Psoas muscle (tissue), 8 donors: Measurements from ENCODE around the gene SLCO3A1. TPM values are rescaled to one million over a fixed set of nuclear protein-coding genes. Genes with fewer than 3 reads are reported as not detected.
A peak's percentile ranks its signal among the peaks of the same experiment; 100 is the strongest.

Experiments used
- ATAC-seq, 4 donors: fragments of 200-7000 bp; cut with Tn5 transposase; one replicate each; pipeline ENCODE4 v1.9.1; 2020; ENCODE audit warnings: moderate library complexity in 3 of 4, mild to moderate bottlenecking in 2 of 4
- DNase-seq, 2 donors: peaks; one replicate each; pipeline ENCODE4 v3.0.0-alpha.2; 2020
- H3K27ac ChIP-seq: fragments of 200-600 bp; one replicate; pipeline ENCODE4 v1.8.0; 2022
- H3K27me3 ChIP-seq, 3 donors: fragments of 200-600 bp in 1 of 3; one replicate each; pipeline versions ENCODE4 v1.6.1 to v1.8.0; 2013 to 2022; ENCODE audit warnings: low read length in 2 of 3, mild to moderate bottlenecking in 2 of 3, moderate library complexity in 1 of 3; ENCODE audit not compliant: insufficient read depth in 3 of 3
- H3K36me3 ChIP-seq, 2 donors: fragments of 200-600 bp in 1 of 2; one replicate each; pipeline versions ENCODE4 v1.6.1 to v1.8.0; 2013 to 2022; ENCODE audit warnings: low read depth in 1 of 2, mild to moderate bottlenecking in 1 of 2, moderate library complexity in 1 of 2; ENCODE audit not compliant: insufficient read depth in 1 of 2
- H3K4me1 ChIP-seq: fragments of 200-600 bp; one replicate; pipeline ENCODE4 v1.8.0; 2022
- H3K4me3 ChIP-seq: fragments of 200-600 bp; one replicate; pipeline ENCODE4 v1.8.0; 2022; ENCODE audit warnings: mild to moderate bottlenecking
- H3K9me3 ChIP-seq: fragments of 200-600 bp; one replicate; pipeline ENCODE4 v1.8.0; 2022
- WGBS, 3 donors: extraction: QIAGEN DNeasy Blood & Tissue Kit; methylation state at CpG; one replicate each; pipeline versions ENCODE4 v1.1.6 to v1.1.7; 2013; 5-methylcytosine and 5-hydroxymethylcytosine counted together
- intact Hi-C, 2 donors: fragments of 100-400 bp; cut with DNase I; formaldehyde crosslinking; loops; one replicate each; pipeline versions ENCODE4 v1.11.0 to v1.14.2; 2022
- polyA plus RNA-seq, 3 donors: library from polyadenylated mRNA; stranded (reverse); fragments of 200-250 nt; gene quantifications; one replicate each; pipeline ENCODE4 v1.2.3, GENCODE V29; 2013
- total RNA-seq, 4 donors: library from RNA; stranded (reverse); fragmentation: NEBNext Ultra II Directional in 2 of 4; extraction: Animal tissue kit (Norgen Biotek cat#: 25700) in 2 of 4; gene quantifications; one replicate each; pipeline versions ENCODE4 v1.2.1 to v1.2.4, GENCODE V29; 2021 to 2023
- TF ChIP-seq, protein P1 (sequence below): fragments of 200-600 bp; IDR thresholded peaks from one replicate; pipeline ENCODE4 v1.8.0; 2022; ENCODE audit warnings: antibody characterized with exemption
- donor health status: healthy with polysubstance abuse.
- donor health status: DM: no; HTN: no; CAD: no; lungs with moderate emphysema.
- donor health status: Bipolar disorder and iron deficiency.
- donor health status: healthy.
- donor health status: DM: yes; HTN: yes; CAD: no.
- donor health status: DM: no; HTN: no; CAD: no.
- donor health status: DM: no; HTN: no; CAD: no.
- donor health status: DM: yes; HTN: yes; CAD: no.

SLCO3A1 gene
- total and polyA plus RNA-seq, 7 donors, result 3.5 to 10.3 (median 9.4) TPM

DNA sequence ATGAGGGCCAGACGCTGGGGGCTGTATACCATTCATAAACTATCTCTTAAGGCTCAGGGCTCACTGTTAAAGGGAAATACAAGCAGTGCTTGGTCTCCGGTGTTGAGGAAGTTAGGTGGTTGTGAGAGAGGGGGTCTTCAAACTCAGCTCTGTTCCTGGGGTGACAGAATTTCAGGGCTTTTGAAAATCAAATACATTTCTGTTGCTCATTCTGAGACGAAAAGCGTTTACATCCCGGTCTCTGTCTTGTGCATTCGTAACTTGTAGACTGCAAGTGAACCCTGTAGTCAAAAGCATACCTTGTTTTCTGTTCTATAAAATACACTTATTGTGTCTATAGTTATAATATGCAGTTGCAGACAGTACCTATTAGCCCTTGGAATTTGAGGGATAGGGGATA, 1.7 kb downstream of the SLCO3A1 start:
- TF ChIP-seq, protein P1, sequence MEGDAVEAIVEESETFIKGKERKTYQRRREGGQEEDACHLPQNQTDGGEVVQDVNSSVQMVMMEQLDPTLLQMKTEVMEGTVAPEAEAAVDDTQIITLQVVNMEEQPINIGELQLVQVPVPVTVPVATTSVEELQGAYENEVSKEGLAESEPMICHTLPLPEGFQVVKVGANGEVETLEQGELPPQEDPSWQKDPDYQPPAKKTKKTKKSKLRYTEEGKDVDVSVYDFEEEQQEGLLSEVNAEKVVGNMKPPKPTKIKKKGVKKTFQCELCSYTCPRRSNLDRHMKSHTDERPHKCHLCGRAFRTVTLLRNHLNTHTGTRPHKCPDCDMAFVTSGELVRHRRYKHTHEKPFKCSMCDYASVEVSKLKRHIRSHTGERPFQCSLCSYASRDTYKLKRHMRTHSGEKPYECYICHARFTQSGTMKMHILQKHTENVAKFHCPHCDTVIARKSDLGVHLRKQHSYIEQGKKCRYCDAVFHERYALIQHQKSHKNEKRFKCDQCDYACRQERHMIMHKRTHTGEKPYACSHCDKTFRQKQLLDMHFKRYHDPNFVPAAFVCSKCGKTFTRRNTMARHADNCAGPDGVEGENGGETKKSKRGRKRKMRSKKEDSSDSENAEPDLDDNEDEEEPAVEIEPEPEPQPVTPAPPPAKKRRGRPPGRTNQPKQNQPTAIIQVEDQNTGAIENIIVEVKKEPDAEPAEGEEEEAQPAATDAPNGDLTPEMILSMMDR, result no peak
- H3K9me3 ChIP-seq, result no peaks in the 10 kb centered on the region
- peaks cover 10% of the 10 kb centered on the region for H3K4me1 ChIP-seq
- H3K4me3 ChIP-seq, result peak overlapping the region; percentile 81
- no peak for ATAC-seq
- no peaks in the 10 kb centered on the region for H3K27me3 ChIP-seq
- WGBS, 3 donors, result 86 to 89% (median 86%) methylated on average over 6 of the region's 6 CpGs
- H3K36me3 ChIP-seq, result no peaks in the 10 kb centered on the region
- no peak for DNase-seq
- no peak overlapping the region for H3K27ac ChIP-seq
- intact Hi-C loops, result loop anchor here in 1 of 2 donors (2.0 kb wide), 1 partner anchor 222 kb away; no protein-coding TSS in a partner anchor

DNA sequence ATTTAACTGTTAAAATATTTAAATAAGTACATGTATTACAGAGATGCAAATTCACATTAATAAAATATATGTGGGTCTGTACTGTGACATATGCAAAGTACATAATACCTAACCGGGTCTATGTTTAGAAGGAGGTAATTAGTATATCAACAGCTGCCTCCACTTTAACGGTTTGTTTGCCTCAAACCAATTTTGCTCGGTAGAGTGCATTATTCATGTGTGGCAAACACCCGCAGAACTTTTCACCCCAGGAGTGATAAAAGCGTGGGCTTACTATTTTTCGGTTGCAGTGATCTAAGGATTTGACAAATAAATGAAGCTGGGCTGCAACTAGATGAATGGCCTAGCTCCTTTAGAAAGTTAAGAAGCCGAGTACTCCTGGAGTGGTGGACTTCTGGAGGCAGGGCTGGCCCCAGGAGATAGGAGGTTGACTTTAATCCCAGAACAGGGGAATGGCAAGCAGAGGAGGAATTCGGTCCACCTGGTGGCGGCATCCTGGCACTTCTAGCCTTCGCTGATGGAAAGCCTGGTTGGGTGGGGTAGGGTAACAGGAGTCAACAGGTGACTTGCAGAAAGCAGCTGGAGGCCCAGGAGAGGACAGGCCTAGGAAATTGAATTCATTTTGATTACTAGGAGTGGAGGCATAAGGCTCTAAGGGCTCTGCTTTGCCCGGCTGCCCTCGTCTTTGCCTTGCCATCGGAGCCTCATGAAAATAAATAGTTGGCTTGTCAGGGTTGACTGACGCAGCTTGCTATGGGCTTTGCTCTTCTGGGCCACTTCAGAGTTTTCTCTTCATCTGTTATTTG, 2.4 kb downstream of the SLCO3A1 start:
- H3K27me3 ChIP-seq, result no peaks in the 10 kb centered on the region
- no peak for DNase-seq
- TF ChIP-seq, protein P1, result no peak
- H3K27ac ChIP-seq, result no peak overlapping the region
- intact Hi-C loops, result loop anchor here in 1 of 2 donors (2.0 kb wide), 1 partner anchor 221 kb away; no protein-coding TSS in a partner anchor
- H3K36me3 ChIP-seq, result no peaks in the 10 kb centered on the region
- ATAC-seq, result no peak
- no peak overlapping the region for H3K4me3 ChIP-seq
- no peaks in the 10 kb centered on the region for H3K9me3 ChIP-seq
- peaks cover 10% of the 10 kb centered on the region for H3K4me1 ChIP-seq
- WGBS, 3 donors, result 70 to 82% (median 74%) methylated on average over 14 of the region's 14 CpGs

DNA sequence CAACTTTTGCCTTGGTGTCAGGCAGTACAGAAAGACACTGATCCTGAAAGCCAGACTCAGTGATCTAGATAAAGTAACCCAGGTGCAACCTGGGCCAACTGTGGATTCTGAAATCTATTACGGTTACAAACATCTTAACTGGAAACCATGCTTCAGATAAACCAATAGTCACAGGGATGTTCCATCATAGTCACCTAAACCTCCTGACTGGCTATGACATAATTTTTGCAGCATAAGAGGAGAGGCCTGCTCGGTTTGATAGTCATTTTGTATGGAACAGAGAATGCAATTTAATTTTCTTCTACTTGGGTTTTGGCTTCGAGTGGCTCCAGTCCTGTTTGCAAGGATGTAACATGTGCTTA, 3.7 kb downstream of the SLCO3A1 start:
- Histone ChIP-seq H3K27me3 (no peaks in the 10 kb centered on the region), H3K27ac (no peak overlapping the region), H3K36me3 (no peaks in the 10 kb centered on the region), H3K4me3 (no peak overlapping the region), H3K4me1 (peaks cover 4% of the 10 kb centered on the region), H3K9me3 (no peaks in the 10 kb centered on the region)
- TF ChIP-seq, protein P1, result no peak
- DNase-seq (no peak), ATAC-seq (no peak)
- intact Hi-C loops, result no loop called here
- 92 to 93% (median 92%) methylated on average over 3 of the region's 3 CpGs for WGBS, 3 donors

DNA sequence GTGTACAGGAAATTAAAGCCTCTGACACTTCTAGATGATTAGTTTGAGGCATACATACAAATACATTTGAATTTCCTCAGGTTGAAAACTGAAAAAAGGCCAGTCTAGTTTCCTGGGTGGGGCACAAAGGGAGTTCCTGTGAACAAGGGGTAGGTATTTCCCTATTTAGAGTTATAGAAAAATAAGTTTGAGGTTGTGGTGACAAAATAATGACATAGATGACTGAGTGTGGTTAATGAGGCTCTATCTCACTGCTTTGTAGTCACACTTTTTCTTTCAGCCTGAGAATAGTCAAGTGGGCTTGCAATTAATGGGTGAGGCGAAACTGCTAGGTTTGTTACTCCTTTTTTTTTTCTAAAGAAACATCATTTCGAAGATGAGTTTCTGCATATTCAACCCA, 4.3 kb downstream of the SLCO3A1 start:
- intact Hi-C loops, result no loop called here
- 95 to 98% (median 96%) methylated on average over 2 of the region's 2 CpGs for WGBS, 3 donors
- no peaks in the 10 kb centered on the region for H3K4me1 ChIP-seq

More for the DNA sequence above, 4.3 kb downstream of the SLCO3A1 start:
- Histone ChIP-seq H3K36me3 (no peaks in the 10 kb centered on the region), H3K27me3 (no peaks in the 10 kb centered on the region), H3K9me3 (no peaks in the 10 kb centered on the region), H3K4me3 (no peak overlapping the region), H3K27ac (no peak overlapping the region)
- TF ChIP-seq, protein P1, result no peak
- DNase-seq (no peak), ATAC-seq (no peak)
